IMR-90 (cell line): Measurements from ENCODE around the gene SIRPG. TPM values are rescaled to one million over a fixed set of nuclear protein-coding genes. Genes with fewer than 3 reads are reported as not detected.

Source experiments
- ATAC-seq: fragments of 200-7000 bp; cut with Tn5 transposase; 2 replicates; pipeline ENCODE4 v1.9.1; 2020; ENCODE audit warnings: low read depth, mild to moderate bottlenecking, moderate library complexity
- BruUV-seq: library from RNA; stranded (reverse); fragments of 400-500 nt; replicated peaks from 2 replicates; lab custom pipeline; 2021; lab: Mats Ljungman, UMichigan
- CTCF ChIA-PET: fragments of 300-600 bp; formaldehyde crosslinking; extraction: SDS; loops from one replicate; lab custom pipeline; 2021; ENCODE audit warnings: antibody characterized with exemption; lab: Yijun Ruan, JAX
- POLR2A ChIA-PET: fragments of 300-600 bp; sonication (Branson Sonifier 250); formaldehyde crosslinking; loops from one replicate; lab custom pipeline; 2022; ENCODE audit warnings: antibody characterized with exemption; ENCODE audit not compliant: unreplicated experiment; lab: Charles Lee
- DNase-seq: peaks from one replicate; pipeline ENCODE4 v3.0.0; 2013
- H2AFZ ChIP-seq: replicated peaks from 2 replicates; pipeline ENCODE3; 2013; ENCODE audit warnings: low read length, mild to moderate bottlenecking; ENCODE audit not compliant: poor library complexity
- H2AK5ac ChIP-seq: 2 replicates; pipeline ENCODE4 v1.6.1; 2013; ENCODE audit warnings: low read depth, low read length, inconsistent platforms
- H2AK9ac ChIP-seq: replicated peaks from 2 replicates; pipeline ENCODE3; 2013; ENCODE audit warnings: mild to moderate bottlenecking, low read depth, low read length, moderate library complexity; ENCODE audit not compliant: poor library complexity
- H2BK120ac ChIP-seq: 2 replicates; pipeline ENCODE4 v1.6.1; 2013; ENCODE audit warnings: low read depth, low read length, inconsistent platforms
- H2BK15ac ChIP-seq: 3 replicates; pipeline ENCODE4 v1.6.1; 2013; ENCODE audit warnings: low read depth, low read length, inconsistent platforms
- H2BK20ac ChIP-seq: 2 replicates; pipeline ENCODE4 v1.6.1; 2013; ENCODE audit warnings: low read depth, mild to moderate bottlenecking, inconsistent platforms, low read length, moderate library complexity
- H2BK5ac ChIP-seq: 2 replicates; pipeline ENCODE4 v1.6.1; 2013; ENCODE audit warnings: mild to moderate bottlenecking, low read depth, low read length, inconsistent platforms; ENCODE audit not compliant: poor library complexity, severe bottlenecking
- H3K14ac ChIP-seq: replicated peaks from 2 replicates; pipeline ENCODE4 v1.6.1; 2013; ENCODE audit warnings: low read depth, low read length, inconsistent platforms
- H3K18ac ChIP-seq: 2 replicates; pipeline ENCODE4 v1.6.1; 2013; ENCODE audit warnings: low read depth, low read length, control low read depth
- H3K23ac ChIP-seq: 2 replicates; pipeline ENCODE4 v1.6.1; 2013; ENCODE audit warnings: low read depth, low read length, inconsistent platforms
- H3K27ac ChIP-seq: 2 replicates; pipeline ENCODE4 v1.5.1; 2013; ENCODE audit warnings: mild to moderate bottlenecking, control low read depth, low read length; ENCODE audit not compliant: insufficient read depth
- H3K27me3 ChIP-seq: 2 replicates; pipeline ENCODE4 v1.6.1; 2013; ENCODE audit warnings: low read length; ENCODE audit not compliant: control insufficient read depth, insufficient read depth
- H3K36me3 ChIP-seq: 2 replicates; pipeline ENCODE4 v1.6.1; 2013; ENCODE audit warnings: low read length, mixed read lengths; ENCODE audit not compliant: control insufficient read depth, insufficient read depth
- H3K4ac ChIP-seq: 2 replicates; pipeline ENCODE4 v1.6.1; 2013; ENCODE audit warnings: low read depth, low read length, inconsistent platforms
- H3K4me1 ChIP-seq: 2 replicates; pipeline ENCODE4 v1.6.1; 2013; ENCODE audit warnings: low read length, mixed read lengths; ENCODE audit not compliant: control insufficient read depth, insufficient read depth
- H3K4me2 ChIP-seq: 2 replicates; pipeline ENCODE4 v1.6.1; 2013; ENCODE audit warnings: low read depth, mild to moderate bottlenecking, control low read depth, low read length, moderate library complexity
- H3K4me3 ChIP-seq: 2 replicates; pipeline ENCODE4 v1.5.1; 2013; ENCODE audit warnings: low read depth, mild to moderate bottlenecking, control low read depth, low read length, moderate library complexity; ENCODE audit not compliant: insufficient read depth
- H3K56ac ChIP-seq: 2 replicates; pipeline ENCODE4 v1.6.1; 2013; ENCODE audit warnings: low read length, inconsistent platforms; ENCODE audit not compliant: insufficient read depth; ENCODE audit errors: extremely low read depth
- H3K79me1 ChIP-seq, 2 experiments: 2 replicates each; pipeline ENCODE4 v1.6.1; 2013; ENCODE audit warnings: low read length in 2 of 2, inconsistent platforms in 1 of 2, low read depth in 1 of 2
- H3K9ac ChIP-seq: 2 replicates; pipeline ENCODE4 v1.6.1; 2013; ENCODE audit warnings: low read depth, low read length, control low read depth
- H3K9me1 ChIP-seq: 2 replicates; pipeline ENCODE4 v1.6.1; 2013; ENCODE audit warnings: low read length, inconsistent platforms; ENCODE audit not compliant: insufficient read depth
- H3K9me3 ChIP-seq: 2 replicates; pipeline ENCODE4 v1.6.1; 2013; ENCODE audit warnings: low read length; ENCODE audit not compliant: control insufficient read depth, insufficient read depth
- H4K20me1 ChIP-seq: 2 replicates; pipeline ENCODE4 v1.6.1; 2013; ENCODE audit warnings: low read length, inconsistent platforms; ENCODE audit not compliant: insufficient read depth
- H4K5ac ChIP-seq: 2 replicates; pipeline ENCODE4 v1.6.1; 2013; ENCODE audit warnings: mild to moderate bottlenecking, low read depth, low read length, control low read depth
- H4K8ac ChIP-seq, 2 experiments: 2 replicates each; pipeline ENCODE4 v1.6.1; 2013; ENCODE audit warnings: low read depth in 2 of 2, low read length in 2 of 2, control low read depth in 1 of 2, inconsistent platforms in 1 of 2
- H4K91ac ChIP-seq: 2 replicates; pipeline ENCODE4 v1.6.1; 2013; ENCODE audit warnings: low read depth, low read length, inconsistent platforms; ENCODE audit not compliant: insufficient read depth
- BHLHE40 ChIP-seq: fragments of 150-350 bp; IDR thresholded peaks from 2 replicates; pipeline ENCODE4 v1.6.1; 2016; ENCODE audit warnings: mild to moderate bottlenecking, low read depth, low read length
- CEBPB ChIP-seq: IDR thresholded peaks from 2 replicates; pipeline ENCODE4 v1.6.1; 2012; ENCODE audit warnings: low read depth, low read length, improper control_type of control experiment
- CHD1 ChIP-seq: IDR thresholded peaks from 2 replicates; pipeline ENCODE4 v1.6.1; 2012; ENCODE audit warnings: low read depth, low read length, improper control_type of control experiment
- FOS ChIP-seq: fragments of 150-350 bp; IDR thresholded peaks from 2 replicates; pipeline ENCODE4 v1.6.1; 2016; ENCODE audit warnings: low read depth, low read length
- MAFK ChIP-seq: IDR thresholded peaks from 2 replicates; pipeline ENCODE4 v1.6.1; 2012; ENCODE audit warnings: low read depth, low read length, improper control_type of control experiment
- MAZ ChIP-seq: IDR thresholded peaks from 2 replicates; pipeline ENCODE4 v1.6.1; 2012; ENCODE audit warnings: low read depth, mild to moderate bottlenecking, low read length, improper control_type of control experiment, moderate library complexity, borderline replicate concordance
- MXI1 ChIP-seq: IDR thresholded peaks from 2 replicates; pipeline ENCODE4 v1.6.1; 2012; ENCODE audit warnings: low read depth, mild to moderate bottlenecking, low read length, moderate library complexity, borderline replicate concordance
- NFE2L2 ChIP-seq: fragments of 150-350 bp; IDR thresholded peaks from 2 replicates; pipeline ENCODE4 v1.6.1; 2016; ENCODE audit warnings: low read depth, mild to moderate bottlenecking, low read length
- POLR2A ChIP-seq: IDR thresholded peaks from 2 replicates; pipeline ENCODE4 v1.6.1; 2012; ENCODE audit warnings: mild to moderate bottlenecking, low read depth, low read length
- RAD21 ChIP-seq: IDR thresholded peaks from 2 replicates; pipeline ENCODE4 v1.6.1; 2012; ENCODE audit warnings: low read length, improper control_type of control experiment
- RCOR1 ChIP-seq: IDR thresholded peaks from 2 replicates; pipeline ENCODE4 v1.6.1; 2012; ENCODE audit warnings: mild to moderate bottlenecking, low read length, improper control_type of control experiment; ENCODE audit not compliant: insufficient replicate concordance
- RFX5 ChIP-seq: IDR thresholded peaks from 2 replicates; pipeline ENCODE4 v1.8.0; 2012; ENCODE audit warnings: low read depth, mild to moderate bottlenecking, low read length, moderate library complexity
- SMC3 ChIP-seq: fragments of 150-350 bp; IDR thresholded peaks from 2 replicates; pipeline ENCODE4 v1.6.1; 2016; ENCODE audit warnings: low read depth, mild to moderate bottlenecking, antibody characterized with exemption, low read length, moderate library complexity
- WGBS, 2 experiments: methylation state at CpG; one replicate each; pipeline versions ENCODE4 v1.1.5 to v1.1.7; 2013; ENCODE audit warnings: missing lambda C conversion rate in 2 of 2; ENCODE audit not compliant: insufficient read length in 1 of 2; ENCODE audit errors: extremely low coverage in 2 of 2; 5-methylcytosine and 5-hydroxymethylcytosine counted together
- dilution Hi-C: fragments of 300-500 bp; cut with HindIII; formaldehyde crosslinking; loops from one replicate; pipeline ENCODE4 v1.14.3; 2018; ENCODE audit warnings: low sequenced_read_pairs; ENCODE audit not compliant: unreplicated experiment
- in situ Hi-C: fragments of 300-500 bp; cut with MboI; formaldehyde crosslinking; loops from 3 replicates; pipeline ENCODE4 v1.14.3; 2019; ENCODE audit warnings: low sequenced_read_pairs, inconsistent platforms, mixed read lengths
- intact Hi-C: fragments of 100-400 bp; cut with micrococcal nuclease; formaldehyde crosslinking; loops from 2 replicates; pipeline ENCODE4 v1.10.0; 2022
- polyA plus RNA-seq, 3 experiments: library from polyadenylated mRNA; depleted of rRNA; stranded (reverse); fragments of >200 nt; gene quantifications; 2 replicates each; pipeline ENCODE4 v1.2.3, GENCODE V29; 2012; ENCODE audit warnings: low replicate concordance in 1 of 3
- total RNA-seq: library from RNA; depleted of rRNA; stranded (reverse); fragments of >200 nt; gene quantifications from 2 replicates; pipeline ENCODE4 v1.2.3, GENCODE V29; 2012
- TF ChIP-seq, protein P1 (sequence below): conservative IDR thresholded peaks from 2 replicates; pipeline ENCODE4 v1.5.1; 2012; ENCODE audit warnings: mild to moderate bottlenecking, low read depth, low read length, improper control_type of control experiment
- TF ChIP-seq, protein P2 (sequence below): fragments of 150-350 bp; IDR thresholded peaks from 2 replicates; pipeline ENCODE4 v1.6.1; 2016; ENCODE audit warnings: low read depth, mild to moderate bottlenecking, low read length, moderate library complexity, borderline replicate concordance
- TF ChIP-seq, protein P3 (sequence below): fragments of 150-350 bp; IDR thresholded peaks from 2 replicates; pipeline ENCODE4 v1.6.1; 2017; ENCODE audit warnings: mild to moderate bottlenecking, antibody characterized with exemption, low read length, low read depth

Gene SIRPG
- total and polyA plus RNA-seq, 2 of the 4 experiments (the other 2 are of a cell fraction): not detected

DNA sequence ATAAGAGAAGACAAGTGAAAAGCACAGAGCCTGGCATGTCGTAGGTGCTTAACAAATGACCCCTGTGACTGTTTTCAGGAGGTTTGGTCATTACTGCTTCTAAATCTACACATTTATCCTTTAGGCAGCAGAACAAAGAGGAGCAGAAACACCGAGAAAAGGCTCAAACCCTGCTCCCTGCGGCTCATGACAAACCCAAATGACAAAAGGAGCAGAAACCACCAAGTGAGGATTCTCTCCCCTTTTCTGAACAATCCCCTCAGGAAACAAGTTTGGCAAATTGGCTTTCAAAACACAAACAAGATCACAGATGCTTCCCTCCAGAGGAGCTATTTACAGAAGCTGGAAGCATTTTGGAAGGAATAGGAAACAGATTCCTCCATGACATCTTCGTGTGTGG lies 15.8 kb upstream of the SIRPG start:
- H4K20me1 ChIP-seq: no peaks in the 10 kb centered on the region
- TF ChIP-seq, protein P1, sequence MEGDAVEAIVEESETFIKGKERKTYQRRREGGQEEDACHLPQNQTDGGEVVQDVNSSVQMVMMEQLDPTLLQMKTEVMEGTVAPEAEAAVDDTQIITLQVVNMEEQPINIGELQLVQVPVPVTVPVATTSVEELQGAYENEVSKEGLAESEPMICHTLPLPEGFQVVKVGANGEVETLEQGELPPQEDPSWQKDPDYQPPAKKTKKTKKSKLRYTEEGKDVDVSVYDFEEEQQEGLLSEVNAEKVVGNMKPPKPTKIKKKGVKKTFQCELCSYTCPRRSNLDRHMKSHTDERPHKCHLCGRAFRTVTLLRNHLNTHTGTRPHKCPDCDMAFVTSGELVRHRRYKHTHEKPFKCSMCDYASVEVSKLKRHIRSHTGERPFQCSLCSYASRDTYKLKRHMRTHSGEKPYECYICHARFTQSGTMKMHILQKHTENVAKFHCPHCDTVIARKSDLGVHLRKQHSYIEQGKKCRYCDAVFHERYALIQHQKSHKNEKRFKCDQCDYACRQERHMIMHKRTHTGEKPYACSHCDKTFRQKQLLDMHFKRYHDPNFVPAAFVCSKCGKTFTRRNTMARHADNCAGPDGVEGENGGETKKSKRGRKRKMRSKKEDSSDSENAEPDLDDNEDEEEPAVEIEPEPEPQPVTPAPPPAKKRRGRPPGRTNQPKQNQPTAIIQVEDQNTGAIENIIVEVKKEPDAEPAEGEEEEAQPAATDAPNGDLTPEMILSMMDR: no peak
- TF ChIP-seq RCOR1: no peak
- TF ChIP-seq RFX5: no peak
- TF ChIP-seq MXI1: no peak
- no peak for TF ChIP-seq CHD1
- TF ChIP-seq, protein P2, sequence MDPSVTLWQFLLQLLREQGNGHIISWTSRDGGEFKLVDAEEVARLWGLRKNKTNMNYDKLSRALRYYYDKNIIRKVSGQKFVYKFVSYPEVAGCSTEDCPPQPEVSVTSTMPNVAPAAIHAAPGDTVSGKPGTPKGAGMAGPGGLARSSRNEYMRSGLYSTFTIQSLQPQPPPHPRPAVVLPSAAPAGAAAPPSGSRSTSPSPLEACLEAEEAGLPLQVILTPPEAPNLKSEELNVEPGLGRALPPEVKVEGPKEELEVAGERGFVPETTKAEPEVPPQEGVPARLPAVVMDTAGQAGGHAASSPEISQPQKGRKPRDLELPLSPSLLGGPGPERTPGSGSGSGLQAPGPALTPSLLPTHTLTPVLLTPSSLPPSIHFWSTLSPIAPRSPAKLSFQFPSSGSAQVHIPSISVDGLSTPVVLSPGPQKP: no peak
- TF ChIP-seq CEBPB: no peak
- TF ChIP-seq MAFK: no peak
- no peak for TF ChIP-seq BHLHE40
- no peak for TF ChIP-seq RAD21
- TF ChIP-seq SMC3: no peak
- TF ChIP-seq FOS: no peak
- no peak for TF ChIP-seq MAZ
- TF ChIP-seq, protein P3, sequence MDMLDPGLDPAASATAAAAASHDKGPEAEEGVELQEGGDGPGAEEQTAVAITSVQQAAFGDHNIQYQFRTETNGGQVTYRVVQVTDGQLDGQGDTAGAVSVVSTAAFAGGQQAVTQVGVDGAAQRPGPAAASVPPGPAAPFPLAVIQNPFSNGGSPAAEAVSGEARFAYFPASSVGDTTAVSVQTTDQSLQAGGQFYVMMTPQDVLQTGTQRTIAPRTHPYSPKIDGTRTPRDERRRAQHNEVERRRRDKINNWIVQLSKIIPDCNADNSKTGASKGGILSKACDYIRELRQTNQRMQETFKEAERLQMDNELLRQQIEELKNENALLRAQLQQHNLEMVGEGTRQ: no peak
- TF ChIP-seq POLR2A: no peak
- TF ChIP-seq NFE2L2: no peak
- no peaks in the 10 kb centered on the region for H3K9me3 ChIP-seq
- no peaks in the 10 kb centered on the region for H3K79me1 ChIP-seq
- H3K56ac ChIP-seq: no peak overlapping the region
- no peak overlapping the region for H2BK20ac ChIP-seq
- no peak overlapping the region for H2BK15ac ChIP-seq
- H3K23ac ChIP-seq: no peak overlapping the region
- POLR2A ChIA-PET: no interaction called here
- no TSS peak for BruUV-seq
- DNase-seq: no peak
- H4K91ac ChIP-seq: no peak overlapping the region
- no peak overlapping the region for H3K14ac ChIP-seq
- no peak overlapping the region for H3K27ac ChIP-seq
- H2AK5ac ChIP-seq: no peak overlapping the region
- dilution Hi-C loops (no loop called here), intact Hi-C loops (no loop called here), in situ Hi-C loops (no loop called here)
- no peak overlapping the region for H3K4me3 ChIP-seq
- H2AFZ ChIP-seq: no peak overlapping the region
- H3K27me3 ChIP-seq: peaks cover 8% of the 10 kb centered on the region
- H4K8ac ChIP-seq: no peak overlapping the region
- CTCF ChIA-PET: no interaction called here
- H4K5ac ChIP-seq: no peak overlapping the region
- WGBS, 2 experiments: no CpG with 5 or more reads among the region's 4 CpGs
- no peak for ATAC-seq
- H3K4me2 ChIP-seq: no peak overlapping the region
- H2BK5ac ChIP-seq: no peak overlapping the region
- H3K9me1 ChIP-seq: no peaks in the 10 kb centered on the region
- H3K18ac ChIP-seq: no peak overlapping the region
- no peaks in the 10 kb centered on the region for H3K36me3 ChIP-seq
- no peaks in the 10 kb centered on the region for H3K4me1 ChIP-seq
- H3K4ac ChIP-seq: no peak overlapping the region
- H2AK9ac ChIP-seq: no peak overlapping the region
- no peak overlapping the region for H2BK120ac ChIP-seq
- no peak overlapping the region for H3K9ac ChIP-seq
